ENCODE data around the gene PFKL. TPM values are rescaled to one million over a fixed set of nuclear protein-coding genes. Genes with fewer than 3 reads are reported as not detected.

The PFKL gene
- total RNA-seq, 1 donor from 2014 or later = 125 TPM

- TF ChIP-seq CTCF (conservative IDR thresholded peaks at IDR 0.05; ENCODE audit: low read depth, low read length) = no peak
- no peak overlapping the region for H3K4me3 ChIP-seq (ENCODE audit: low read depth, low read length)
- DNase-seq (ENCODE audit: low read depth) = no peak
Measured at GRCh38 chr21:44291078-44291935, 8.5 kb upstream of the PFKL start.

GRCh38 chr21:44291936-44292811, 7.7 kb upstream of the PFKL start:
- DNase-seq (ENCODE audit: low read depth) = no peak
- no peak overlapping the region for H3K4me3 ChIP-seq (ENCODE audit: low read depth, low read length)
- no peak for TF ChIP-seq CTCF (conservative IDR thresholded peaks at IDR 0.05; ENCODE audit: low read depth, low read length)

GRCh38 chr21:44292812-44293195, 7.0 kb upstream of the PFKL start:
- DNase-seq (ENCODE audit: low read depth) = no peak
- no peak for TF ChIP-seq CTCF (conservative IDR thresholded peaks at IDR 0.05; ENCODE audit: low read depth, low read length)
- H3K4me3 ChIP-seq (ENCODE audit: low read depth, low read length) = no peak overlapping the region

GRCh38 chr21:44293551-44294231, 6.2 kb upstream of the PFKL start:
- no peak for DNase-seq (ENCODE audit: low read depth)
- no peak for TF ChIP-seq CTCF (conservative IDR thresholded peaks at IDR 0.05; ENCODE audit: low read depth, low read length)
- H3K4me3 ChIP-seq (ENCODE audit: low read depth, low read length) = no peak overlapping the region

GRCh38 chr21:44294391-44295162, 5.3 kb upstream of the PFKL start:
- DNase-seq (ENCODE audit: low read depth) = no peak
- no peak overlapping the region for H3K4me3 ChIP-seq (ENCODE audit: low read depth, low read length)
- no peak for TF ChIP-seq CTCF (conservative IDR thresholded peaks at IDR 0.05; ENCODE audit: low read depth, low read length)

- no peak overlapping the region for H3K4me3 ChIP-seq (ENCODE audit: low read depth, low read length)
- no peak for DNase-seq (ENCODE audit: low read depth)
- no peak for TF ChIP-seq CTCF (conservative IDR thresholded peaks at IDR 0.05; ENCODE audit: low read depth, low read length)
Measured at GRCh38 chr21:44295163-44295573, 4.7 kb upstream of the PFKL start.
